Natural killer cell (primary cell): ENCODE results near the gene TSHZ3. TPM values are rescaled to one million over a fixed set of nuclear protein-coding genes. Genes with fewer than 3 reads are reported as not detected.

Source experiments
- ATAC-seq, 3 donors: fragments of 150-1000 bp in 2 of 3; fragments of 200-7000 bp in 1 of 3; cut with Tn5 transposase; 1 replicate in 1 of 3; 2 replicates in 2 of 3; pipeline ENCODE4 v1.10.0; 2021; ENCODE audit warnings: mild to moderate bottlenecking in 2 of 3, moderate library complexity in 2 of 3
- DNase-seq, 2 donors: peaks; one replicate each; pipeline versions ENCODE4 v3.0.0 to v3.0.0-alpha.2; 2013 to 2021; ENCODE audit warnings: mixed read lengths in 1 of 2
- H3K27ac ChIP-seq: one replicate; pipeline ENCODE4 v1.5.1; 2013; ENCODE audit warnings: mild to moderate bottlenecking, low read length
- H3K27me3 ChIP-seq: one replicate; pipeline ENCODE4 v1.6.1; 2013; ENCODE audit warnings: low read length; ENCODE audit not compliant: control insufficient read depth, insufficient read depth
- H3K36me3 ChIP-seq: one replicate; pipeline ENCODE4 v1.6.1; 2013; ENCODE audit warnings: low read length; ENCODE audit not compliant: control insufficient read depth, insufficient read depth
- H3K4me1 ChIP-seq: one replicate; pipeline ENCODE4 v1.6.1; 2013; ENCODE audit warnings: low read length; ENCODE audit not compliant: control insufficient read depth, insufficient read depth
- H3K4me3 ChIP-seq: one replicate; pipeline ENCODE4 v1.5.1; 2013; ENCODE audit warnings: low read length
- H3K9me3 ChIP-seq: one replicate; pipeline ENCODE4 v1.6.1; 2013; ENCODE audit warnings: low read length; ENCODE audit not compliant: control insufficient read depth, insufficient read depth
- H3K27ac Mint-ChIP-seq, 2 donors: one replicate each; pipeline ENCODE4 v1.8.0; 2022; ENCODE audit warnings: mild to moderate bottlenecking in 2 of 2, mixed read lengths in 2 of 2, moderate library complexity in 1 of 2
- H3K27me3 Mint-ChIP-seq, 2 donors: one replicate each; pipeline ENCODE4 v1.8.0; 2022; ENCODE audit warnings: low read depth in 2 of 2, mixed read lengths in 2 of 2
- H3K36me3 Mint-ChIP-seq: one replicate; pipeline ENCODE4 v1.8.0; 2022; ENCODE audit warnings: mixed read lengths
- H3K4me1 Mint-ChIP-seq, 2 donors: one replicate each; pipeline ENCODE4 v1.8.0; 2022; ENCODE audit warnings: mixed read lengths in 2 of 2
- H3K4me3 Mint-ChIP-seq: one replicate; pipeline ENCODE4 v1.8.0; 2022; ENCODE audit warnings: mild to moderate bottlenecking, moderate library complexity, mixed read lengths
- H3K9me3 Mint-ChIP-seq, 2 donors: one replicate each; pipeline ENCODE4 v1.8.0; 2022; ENCODE audit warnings: mixed read lengths in 2 of 2
- CTCF ChIP-seq: fragments of 200-600 bp; IDR thresholded peaks from one replicate; pipeline ENCODE4 v1.8.0; 2022; ENCODE audit warnings: antibody characterized with exemption
- WGBS: methylation state at CpG from one replicate; pipeline ENCODE4 v1.1.7; 2013; ENCODE audit warnings: missing lambda C conversion rate; ENCODE audit not compliant: insufficient coverage; 5-methylcytosine and 5-hydroxymethylcytosine counted together
- intact Hi-C: fragments of 100-400 bp; cut with micrococcal nuclease; formaldehyde crosslinking; loops from one replicate; pipeline ENCODE4 v1.14.2; 2022
- total RNA-seq, 4 donors: library from RNA; stranded (reverse); fragments of 120-200 nt in 1 of 4; gene quantifications; one replicate each; pipeline versions ENCODE4 v1.2.3 to v1.2.4, GENCODE V29; 2013 to 2022

Gene TSHZ3
- total RNA-seq, 3 donors from 2014 or later (not counting 1 experiment from before 2014, with no cell fraction given) = 5.3 to 8.1 (median 6.2) TPM

- Mint-ChIP-seq H3K27me3 (peaks cover 12 to 27% of the 10 kb centered on the region in 2 donors), H3K36me3 (no peaks in the 10 kb centered on the region), H3K9me3 (no peaks in the 10 kb centered on the region), H3K4me3 (no peak overlapping the region), H3K4me1 (no peaks in the 10 kb centered on the region), H3K27ac (no peak overlapping the region)
- ATAC-seq (no peak), DNase-seq (no peak)
- intact Hi-C loops = no loop called here
- TF ChIP-seq CTCF = no peak
- no peaks in the 10 kb centered on the region for H3K27me3 ChIP-seq
- H3K9me3 ChIP-seq = no peaks in the 10 kb centered on the region
- WGBS = 84% methylated on average over 8 of the region's 8 CpGs
- H3K36me3 ChIP-seq = no peaks in the 10 kb centered on the region
- no peak overlapping the region for H3K27ac ChIP-seq
- H3K4me3 ChIP-seq = no peak overlapping the region
- no peaks in the 10 kb centered on the region for H3K4me1 ChIP-seq
These were observed 37.6 kb upstream of the TSHZ3 start for GRCh38 chr19:31386806-31387205.

GRCh38 chr19:31385744-31386143 lies 36.5 kb upstream of the TSHZ3 start:
- H3K27me3 ChIP-seq = no peaks in the 10 kb centered on the region
- H3K27me3 Mint-ChIP-seq = peaks cover 13 to 31% of the 10 kb centered on the region in 2 donors
- WGBS = 95% methylated on average over 1 of the region's 1 CpG
- H3K4me3 ChIP-seq = no peak overlapping the region
- DNase-seq (no peak), ATAC-seq (no peak)
- no peaks in the 10 kb centered on the region for H3K9me3 Mint-ChIP-seq
- H3K4me3 Mint-ChIP-seq = no peak overlapping the region
- no peak overlapping the region for H3K27ac Mint-ChIP-seq
- intact Hi-C loops = no loop called here
- no peaks in the 10 kb centered on the region for H3K9me3 ChIP-seq
- H3K4me1 Mint-ChIP-seq = no peaks in the 10 kb centered on the region
- TF ChIP-seq CTCF = no peak
- no peaks in the 10 kb centered on the region for H3K4me1 ChIP-seq
- no peaks in the 10 kb centered on the region for H3K36me3 Mint-ChIP-seq
- no peak overlapping the region for H3K27ac ChIP-seq
- H3K36me3 ChIP-seq = no peaks in the 10 kb centered on the region

- no peak overlapping the region for H3K4me3 ChIP-seq
- Mint-ChIP-seq H3K36me3 (no peaks in the 10 kb centered on the region), H3K27ac (no peak overlapping the region), H3K4me3 (no peak overlapping the region), H3K4me1 (no peaks in the 10 kb centered on the region), H3K9me3 (no peaks in the 10 kb centered on the region), H3K27me3 (peaks cover 11 to 31% of the 10 kb centered on the region in 2 donors)
- H3K27ac ChIP-seq = no peak overlapping the region
- 100% methylated on average over 1 of the region's 1 CpG for WGBS
- no peak for ATAC-seq
- TF ChIP-seq CTCF = no peak
- H3K4me1 ChIP-seq = no peaks in the 10 kb centered on the region
- DNase-seq = no peak
- no peaks in the 10 kb centered on the region for H3K36me3 ChIP-seq
- intact Hi-C loops = no loop called here
- H3K27me3 ChIP-seq = no peaks in the 10 kb centered on the region
- no peaks in the 10 kb centered on the region for H3K9me3 ChIP-seq
These were observed 34.3 kb upstream of the TSHZ3 start for GRCh38 chr19:31383553-31383952.

- Mint-ChIP-seq H3K4me1 (no peaks in the 10 kb centered on the region), H3K4me3 (no peak overlapping the region), H3K9me3 (no peaks in the 10 kb centered on the region), H3K27ac (no peak overlapping the region), H3K36me3 (no peaks in the 10 kb centered on the region), H3K27me3 (peaks cover 23 to 46% of the 10 kb centered on the region in 2 donors)
- peaks cover 9% of the 10 kb centered on the region for H3K27me3 ChIP-seq
- H3K27ac ChIP-seq = no peak overlapping the region
- DNase-seq = no peak
- intact Hi-C loops = no loop called here
- H3K4me3 ChIP-seq = no peak overlapping the region
- no peak for TF ChIP-seq CTCF
- 90% methylated on average over 6 of the region's 6 CpGs for whole genome bisulfite sequencing
- ATAC-seq = no peak
- no peaks in the 10 kb centered on the region for H3K4me1 ChIP-seq
- no peaks in the 10 kb centered on the region for H3K36me3 ChIP-seq
- H3K9me3 ChIP-seq = no peaks in the 10 kb centered on the region
These were observed 31.6 kb upstream of the TSHZ3 start for GRCh38 chr19:31380854-31381253.
